Esophagus squamous epithelium (tissue), 5 donors: ENCODE data around the gene COPS9. TPM values are rescaled to one million over a fixed set of nuclear protein-coding genes. Genes with fewer than 3 reads are reported as not detected.

ENCODE experiments used
- DNase-seq: peaks from one replicate; lab custom pipeline; 2025; lab: John Stamatoyannopoulos, UW
- H3K27ac ChIP-seq, 4 donors: fragments of 200-600 bp; sonication (generic); one replicate each; pipeline ENCODE4 v1.5.1; 2016 to 2019; ENCODE audit warnings: mild to moderate bottlenecking in 1 of 4
- H3K27me3 ChIP-seq, 4 donors: fragments of 200-600 bp; sonication (generic); 1 replicate in 3 of 4; 2 replicates in 1 of 4; pipeline versions ENCODE4 v1.5.1 to v1.6.0; 2017 to 2021; ENCODE audit warnings: antibody characterized with exemption in 1 of 4
- H3K36me3 ChIP-seq, 3 donors: fragments of 200-600 bp; sonication (generic); one replicate each; pipeline ENCODE4 v1.5.1; 2016 to 2019
- H3K4me1 ChIP-seq, 3 donors: fragments of 200-600 bp; sonication (generic); one replicate each; pipeline ENCODE4 v1.5.1; 2017 to 2019
- H3K4me3 ChIP-seq, 4 donors: fragments of 200-600 bp; sonication (generic); 1 replicate in 3 of 4; 2 replicates in 1 of 4; pipeline ENCODE4 v1.5.1; 2016 to 2019; ENCODE audit warnings: mild to moderate bottlenecking in 2 of 4, moderate library complexity in 1 of 4
- H3K9me3 ChIP-seq, 3 donors: fragments of 200-600 bp; sonication (generic); one replicate each; pipeline ENCODE4 v1.5.1; 2016 to 2019
- CTCF ChIP-seq, 6 experiments: fragments of 450-650 bp in 4 of 6; fragments of 200-600 bp in 2 of 6; sonication (generic) in 2 of 6; IDR thresholded peaks; one replicate each; pipeline ENCODE4 v1.5.1; 2016 to 2019; ENCODE audit warnings: antibody characterized with exemption in 6 of 6, mild to moderate bottlenecking in 4 of 6, moderate library complexity in 4 of 6
- POLR2A ChIP-seq, 4 donors: fragments of 450-650 bp; IDR thresholded peaks; one replicate each; pipeline ENCODE4 v1.6.1; 2017; ENCODE audit warnings: antibody characterized with exemption in 4 of 4, mild to moderate bottlenecking in 4 of 4, moderate library complexity in 3 of 4
- WGBS, 2 donors: methylation state at CpG; one replicate each; pipeline ENCODE4 v1.1.5; 2018; 5-methylcytosine and 5-hydroxymethylcytosine counted together
- intact Hi-C: fragments of 100-400 bp; cut with DNase I; formaldehyde crosslinking; loops from one replicate; pipeline ENCODE4 v1.15.0; 2022
- total RNA-seq, 4 donors: library from RNA; depleted of rRNA; stranded (reverse); fragments of >200 nt; gene quantifications; one replicate each; pipeline ENCODE4 v1.1.0, GENCODE V29; 2016
- donor health status: DM: yes; HTN: yes; CAD: no.

The COPS9 gene
- total RNA-seq, 4 donors from 2014 or later = 103 to 225 (median 195) TPM

GRCh38 chr2:240157147-240157470, 21.0 kb upstream of the COPS9 start:
- DNase-seq = no peak
- no peak for TF ChIP-seq POLR2A (IDR thresholded peaks at IDR 0.05)
- no peak for TF ChIP-seq CTCF (IDR thresholded peaks at IDR 0.05)
- Histone ChIP-seq H3K36me3 (no peaks in the 10 kb centered on the region), H3K27ac (no peak overlapping the region), H3K4me3 (no peak overlapping the region), H3K4me1 (no peaks in the 10 kb centered on the region), H3K27me3 (peaks cover 0 to 44% (median 0%) of the 10 kb centered on the region in 4 donors), H3K9me3 (no peaks in the 10 kb centered on the region)
- WGBS, 2 donors = 79 to 95% methylated on average over 3 to 4 of the region's 5 CpGs
- intact Hi-C loops = no loop called here

- no peaks in the 10 kb centered on the region for H3K9me3 ChIP-seq
- intact Hi-C loops = no loop called here
- H3K36me3 ChIP-seq = no peaks in the 10 kb centered on the region
- no peak for TF ChIP-seq POLR2A (IDR thresholded peaks at IDR 0.05)
- no peak for TF ChIP-seq CTCF (IDR thresholded peaks at IDR 0.05)
- 83 to 85% methylated on average over 18 to 29 of the region's 29 CpGs for WGBS, 2 donors
- peaks cover 0 to 45% (median 0%) of the 10 kb centered on the region in 4 donors for H3K27me3 ChIP-seq
- no peak overlapping the region for H3K4me3 ChIP-seq
- no peak overlapping the region for H3K27ac ChIP-seq
- no peak for DNase-seq
- no peaks in the 10 kb centered on the region for H3K4me1 ChIP-seq
Observed at GRCh38 chr2:240156435-240157146, 20.5 kb upstream of the COPS9 start.

- H3K9me3 ChIP-seq = no peaks in the 10 kb centered on the region
- H3K4me3 ChIP-seq = no peak overlapping the region
- no peak for DNase-seq
- intact Hi-C loops = no loop called here
- H3K27ac ChIP-seq = no peak overlapping the region
- WGBS, 2 donors = 63 to 78% methylated on average over 10 to 12 of the region's 13 CpGs
- no peaks in the 10 kb centered on the region for H3K36me3 ChIP-seq
- H3K27me3 ChIP-seq = peaks cover 0 to 45% (median 0%) of the 10 kb centered on the region in 4 donors
- TF ChIP-seq POLR2A (IDR thresholded peaks at IDR 0.05) (no peak), CTCF (IDR thresholded peaks at IDR 0.05) (no peak)
- no peaks in the 10 kb centered on the region for H3K4me1 ChIP-seq
Observed at GRCh38 chr2:240155745-240156390, 19.8 kb upstream of the COPS9 start.

GRCh38 chr2:240155048-240155744, 19.1 kb upstream of the COPS9 start:
- no peak overlapping the region for H3K4me3 ChIP-seq
- no peak for DNase-seq
- no peaks in the 10 kb centered on the region for H3K36me3 ChIP-seq
- 47 to 84% methylated on average over 3 of the region's 17 CpGs for WGBS, 2 donors
- H3K4me1 ChIP-seq = no peaks in the 10 kb centered on the region
- intact Hi-C loops = no loop called here
- TF ChIP-seq CTCF (IDR thresholded peaks at IDR 0.05) (no peak), POLR2A (IDR thresholded peaks at IDR 0.05) (no peak)
- no peak overlapping the region for H3K27ac ChIP-seq
- peaks cover 0 to 52% (median 0%) of the 10 kb centered on the region in 4 donors for H3K27me3 ChIP-seq
- H3K9me3 ChIP-seq = no peaks in the 10 kb centered on the region

- H3K27me3 ChIP-seq = peaks cover 0 to 57% (median 0%) of the 10 kb centered on the region in 4 donors
Observed at GRCh38 chr2:240154606-240155005, 18.5 kb upstream of the COPS9 start.

More at GRCh38 chr2:240154606-240155005, 18.5 kb upstream of the COPS9 start:
- no peak overlapping the region for H3K27ac ChIP-seq
- DNase-seq = no peak
- no peaks in the 10 kb centered on the region for H3K9me3 ChIP-seq
- H3K4me1 ChIP-seq = no peaks in the 10 kb centered on the region
- intact Hi-C loops = no loop called here
- H3K4me3 ChIP-seq = no peak overlapping the region
- WGBS, 2 donors = 72 to 91% methylated on average over 2 to 8 of the region's 8 CpGs
- TF ChIP-seq CTCF (IDR thresholded peaks at IDR 0.05) (no peak), POLR2A (IDR thresholded peaks at IDR 0.05) (no peak)
- no peaks in the 10 kb centered on the region for H3K36me3 ChIP-seq
